Panc1 (cell line): ENCODE measurements around the gene YY1. TPM values are rescaled to one million over a fixed set of nuclear protein-coding genes. Genes with fewer than 3 reads are reported as not detected.

Experiments used
- ATAC-seq: fragments of 200-7000 bp; cut with Tn5 transposase; 2 replicates; pipeline ENCODE4 v1.9.1; 2020; ENCODE audit warnings: mild to moderate bottlenecking, moderate library complexity
- BruUV-seq: library from RNA; stranded (reverse); fragments of 400-500 nt; replicated peaks from 2 replicates; lab custom pipeline; 2021; lab: Mats Ljungman, UMichigan
- CTCF ChIA-PET: fragments of 300-600 bp; sonication (Branson Sonifier 250); formaldehyde crosslinking; loops from one replicate; lab custom pipeline; 2022; ENCODE audit warnings: antibody characterized with exemption; lab: Charles Lee
- POLR2A ChIA-PET: fragments of 300-600 bp; sonication (Branson Sonifier 250); formaldehyde crosslinking; loops from one replicate; lab custom pipeline; 2022; ENCODE audit warnings: antibody characterized with exemption; lab: Charles Lee
- DNase-seq: peaks from one replicate; pipeline ENCODE4 v3.0.0-alpha.2; 2010; ENCODE audit warnings: low read depth, low spot score
- H3K27ac ChIP-seq: 2 replicates; pipeline ENCODE4 v1.5.1; 2011; ENCODE audit warnings: mild to moderate bottlenecking, low read length, inconsistent platforms
- H3K27me3 ChIP-seq: fragments of 200-500 bp; sonication (Bioruptor generic); 2 replicates; pipeline ENCODE4 v1.6.0; 2014; ENCODE audit warnings: low read length, inconsistent platforms; ENCODE audit not compliant: control insufficient read depth, insufficient read depth
- H3K36me3 ChIP-seq: fragments of 200-500 bp; sonication (Bioruptor generic); 2 replicates; pipeline ENCODE4 v1.5.1; 2014; ENCODE audit warnings: inconsistent platforms, mild to moderate bottlenecking, low read length, moderate library complexity; ENCODE audit not compliant: control insufficient read depth, insufficient read depth
- H3K4me1 ChIP-seq: 2 replicates; pipeline ENCODE4 v1.5.1; 2011; ENCODE audit warnings: inconsistent platforms, mild to moderate bottlenecking, low read length, moderate library complexity; ENCODE audit not compliant: control insufficient read depth, insufficient read depth
- H3K4me3 ChIP-seq, 2 experiments: 2 replicates each; pipeline ENCODE4 v1.5.1; 2011 to 2012; ENCODE audit warnings: low read depth in 2 of 2, low read length in 2 of 2, mild to moderate bottlenecking in 2 of 2, inconsistent platforms in 1 of 2, moderate library complexity in 1 of 2
- H3K9me3 ChIP-seq: fragments of 200-500 bp; sonication (Bioruptor generic); 2 replicates; pipeline ENCODE4 v1.5.1; 2014; ENCODE audit warnings: low read depth, mild to moderate bottlenecking, inconsistent platforms, low read length, moderate library complexity; ENCODE audit not compliant: control insufficient read depth, insufficient read depth
- POLR2AphosphoS5 ChIP-seq: IDR thresholded peaks from 2 replicates; pipeline ENCODE4 v1.6.1; 2012; ENCODE audit warnings: mild to moderate bottlenecking, low read depth, low read length, moderate library complexity
- SIN3A ChIP-seq: IDR thresholded peaks from 2 replicates; pipeline ENCODE4 v1.6.1; 2012; ENCODE audit warnings: low read depth, mild to moderate bottlenecking, low read length, moderate library complexity, borderline replicate concordance; ENCODE audit not compliant: insufficient read depth
- TCF7L2 ChIP-seq: IDR thresholded peaks from 2 replicates; pipeline ENCODE4 v1.6.1; 2011; ENCODE audit warnings: mild to moderate bottlenecking, low read depth, low read length, inconsistent platforms
- in situ Hi-C: cut with HindIII; loops from 2 replicates; pipeline ENCODE4 v1.10.0; 2016; ENCODE audit warnings: low sequenced_read_pairs, low pct_unique_long_range_greater_than_20kb
- intact Hi-C: fragments of 100-400 bp; cut with micrococcal nuclease; formaldehyde crosslinking; loops from one replicate; pipeline ENCODE4 v1.10.0; 2022; ENCODE audit not compliant: unreplicated experiment
- total RNA-seq: library from RNA; stranded (reverse); gene quantifications from one replicate; pipeline ENCODE4 v1.2.1, GENCODE V29; 2021; ENCODE audit not compliant: unreplicated experiment
- TF ChIP-seq, protein P1 (sequence below), 2 experiments: IDR thresholded peaks; 2 replicates each; pipeline ENCODE4 v1.6.1; 2011 to 2012; ENCODE audit warnings: low read depth in 2 of 2, control low read depth in 1 of 2, low read length in 1 of 2, mild to moderate bottlenecking in 1 of 2, moderate library complexity in 1 of 2; ENCODE audit not compliant: insufficient read depth in 1 of 2
- TF ChIP-seq, protein P2 (sequence below): fragments of 450-650 bp; IDR thresholded peaks from 2 replicates; pipeline ENCODE4 v1.5.1; 2017; ENCODE audit warnings: mild to moderate bottlenecking

The YY1 gene
- total RNA-seq, 1 experiment from 2014 or later: 71.3 TPM

GRCh38 chr14:100294963-100295330 is 56.0 kb downstream of the YY1 start:
- peaks cover 5% of the 10 kb centered on the region for H3K4me1 ChIP-seq
- intact Hi-C loops: no loop called here
- no peaks in the 10 kb centered on the region for H3K9me3 ChIP-seq
- no peak overlapping the region for H3K27ac ChIP-seq
- no peak for DNase-seq
- H3K27me3 ChIP-seq: no peaks in the 10 kb centered on the region
- in situ Hi-C loops: no loop called here
- no peak for ATAC-seq
- no peak overlapping the region for H3K4me3 ChIP-seq
- ChIA-PET CTCF (no interaction called here), POLR2A (no interaction called here)
- TF ChIP-seq, protein P1, sequence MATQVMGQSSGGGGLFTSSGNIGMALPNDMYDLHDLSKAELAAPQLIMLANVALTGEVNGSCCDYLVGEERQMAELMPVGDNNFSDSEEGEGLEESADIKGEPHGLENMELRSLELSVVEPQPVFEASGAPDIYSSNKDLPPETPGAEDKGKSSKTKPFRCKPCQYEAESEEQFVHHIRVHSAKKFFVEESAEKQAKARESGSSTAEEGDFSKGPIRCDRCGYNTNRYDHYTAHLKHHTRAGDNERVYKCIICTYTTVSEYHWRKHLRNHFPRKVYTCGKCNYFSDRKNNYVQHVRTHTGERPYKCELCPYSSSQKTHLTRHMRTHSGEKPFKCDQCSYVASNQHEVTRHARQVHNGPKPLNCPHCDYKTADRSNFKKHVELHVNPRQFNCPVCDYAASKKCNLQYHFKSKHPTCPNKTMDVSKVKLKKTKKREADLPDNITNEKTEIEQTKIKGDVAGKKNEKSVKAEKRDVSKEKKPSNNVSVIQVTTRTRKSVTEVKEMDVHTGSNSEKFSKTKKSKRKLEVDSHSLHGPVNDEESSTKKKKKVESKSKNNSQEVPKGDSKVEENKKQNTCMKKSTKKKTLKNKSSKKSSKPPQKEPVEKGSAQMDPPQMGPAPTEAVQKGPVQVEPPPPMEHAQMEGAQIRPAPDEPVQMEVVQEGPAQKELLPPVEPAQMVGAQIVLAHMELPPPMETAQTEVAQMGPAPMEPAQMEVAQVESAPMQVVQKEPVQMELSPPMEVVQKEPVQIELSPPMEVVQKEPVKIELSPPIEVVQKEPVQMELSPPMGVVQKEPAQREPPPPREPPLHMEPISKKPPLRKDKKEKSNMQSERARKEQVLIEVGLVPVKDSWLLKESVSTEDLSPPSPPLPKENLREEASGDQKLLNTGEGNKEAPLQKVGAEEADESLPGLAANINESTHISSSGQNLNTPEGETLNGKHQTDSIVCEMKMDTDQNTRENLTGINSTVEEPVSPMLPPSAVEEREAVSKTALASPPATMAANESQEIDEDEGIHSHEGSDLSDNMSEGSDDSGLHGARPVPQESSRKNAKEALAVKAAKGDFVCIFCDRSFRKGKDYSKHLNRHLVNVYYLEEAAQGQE (IDR thresholded peaks at IDR 0.05; ENCODE audit: insufficient read depth in 1 of 2, low read depth in 2 of 2, low read length in 1 of 2): no peak
- TF ChIP-seq TCF7L2 (no peak), POLR2AphosphoS5 (no peak), SIN3A (no peak)
- TF ChIP-seq, protein P2, sequence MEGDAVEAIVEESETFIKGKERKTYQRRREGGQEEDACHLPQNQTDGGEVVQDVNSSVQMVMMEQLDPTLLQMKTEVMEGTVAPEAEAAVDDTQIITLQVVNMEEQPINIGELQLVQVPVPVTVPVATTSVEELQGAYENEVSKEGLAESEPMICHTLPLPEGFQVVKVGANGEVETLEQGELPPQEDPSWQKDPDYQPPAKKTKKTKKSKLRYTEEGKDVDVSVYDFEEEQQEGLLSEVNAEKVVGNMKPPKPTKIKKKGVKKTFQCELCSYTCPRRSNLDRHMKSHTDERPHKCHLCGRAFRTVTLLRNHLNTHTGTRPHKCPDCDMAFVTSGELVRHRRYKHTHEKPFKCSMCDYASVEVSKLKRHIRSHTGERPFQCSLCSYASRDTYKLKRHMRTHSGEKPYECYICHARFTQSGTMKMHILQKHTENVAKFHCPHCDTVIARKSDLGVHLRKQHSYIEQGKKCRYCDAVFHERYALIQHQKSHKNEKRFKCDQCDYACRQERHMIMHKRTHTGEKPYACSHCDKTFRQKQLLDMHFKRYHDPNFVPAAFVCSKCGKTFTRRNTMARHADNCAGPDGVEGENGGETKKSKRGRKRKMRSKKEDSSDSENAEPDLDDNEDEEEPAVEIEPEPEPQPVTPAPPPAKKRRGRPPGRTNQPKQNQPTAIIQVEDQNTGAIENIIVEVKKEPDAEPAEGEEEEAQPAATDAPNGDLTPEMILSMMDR: no peak
- no TSS peak for BruUV-seq
- H3K36me3 ChIP-seq: no peaks in the 10 kb centered on the region

DNA sequence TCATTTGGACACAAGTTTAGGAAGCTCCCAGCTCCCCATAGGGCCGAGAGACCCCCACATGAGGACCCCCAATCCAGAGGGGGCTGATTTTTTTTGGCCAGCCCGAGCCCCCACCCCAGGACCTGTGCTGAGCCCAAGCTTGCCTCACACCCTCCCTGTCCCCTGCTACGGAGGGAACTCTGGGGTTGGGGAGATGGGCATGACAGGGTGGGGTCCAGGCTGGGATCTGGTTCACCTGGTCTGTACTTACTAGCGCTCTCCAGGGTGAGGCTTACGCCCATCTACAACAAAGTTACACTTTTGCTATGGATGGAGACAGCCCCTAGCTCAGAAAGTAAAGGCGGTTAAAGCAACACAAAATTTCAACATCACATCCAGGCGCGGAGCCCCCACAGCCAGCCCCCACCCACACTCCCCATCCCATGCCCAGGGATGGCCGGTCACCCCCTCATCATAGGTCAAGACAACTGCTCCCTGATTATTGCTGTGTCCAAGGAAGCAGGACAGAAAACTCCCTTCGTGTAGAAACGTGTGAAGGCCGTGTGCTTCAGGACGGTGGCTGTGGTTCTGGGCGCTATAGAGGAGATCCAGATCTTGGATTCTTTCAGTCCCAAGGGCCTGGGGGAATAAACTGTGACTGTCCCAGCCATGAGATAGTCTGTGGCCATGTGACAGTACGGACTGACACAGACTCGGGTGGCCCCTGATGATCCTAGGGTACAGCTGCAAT is 56.6 kb downstream of the YY1 start:
- TSS peak; percentile 45 for BruUV-seq
- Histone ChIP-seq H3K4me1 (peaks cover 2% of the 10 kb centered on the region), H3K4me3 (no peak overlapping the region), H3K27ac (no peak overlapping the region), H3K36me3 (no peaks in the 10 kb centered on the region), H3K27me3 (no peaks in the 10 kb centered on the region), H3K9me3 (no peaks in the 10 kb centered on the region)
- no peak for ATAC-seq
- ChIA-PET CTCF (interaction anchor here (0.8 kb wide), 1 partner anchor 10 kb away, joined by 4 read pairs; no protein-coding TSS in a partner anchor), POLR2A (no interaction called here)
- in situ Hi-C loops (no loop called here), intact Hi-C loops (no loop called here)
- DNase-seq: no peak
- TF ChIP-seq SIN3A: no peak
- no peak for TF ChIP-seq POLR2AphosphoS5
- no peak for TF ChIP-seq TCF7L2
- TF ChIP-seq, protein P2: no peak
- TF ChIP-seq, protein P1 (IDR thresholded peaks at IDR 0.05; ENCODE audit: insufficient read depth in 1 of 2, low read depth in 2 of 2, low read length in 1 of 2): no peak
